Transverse colon (tissue), 4 donors: ENCODE data around the gene DONSON. TPM values are rescaled to one million over a fixed set of nuclear protein-coding genes. Genes with fewer than 3 reads are reported as not detected.
"Not testable (repeated sequence)": the region's sequence is repeated elsewhere in the genome, so short reads cannot be mapped to it uniquely, and the experiment has no call there.

ENCODE experiments used
- DNase-seq: peaks from one replicate; pipeline ENCODE4 v3.0.0-alpha.2; 2019
- H3K27ac ChIP-seq, 4 donors: fragments of 200-600 bp; sonication (generic); 2 replicates each; pipeline ENCODE4 v1.5.1; 2016 to 2018; ENCODE audit warnings: inconsistent platforms in 4 of 4
- H3K27me3 ChIP-seq: fragments of 200-600 bp; sonication (generic); 2 replicates; pipeline ENCODE4 v1.5.1; 2017; ENCODE audit warnings: inconsistent platforms
- H3K36me3 ChIP-seq, 4 donors: fragments of 200-600 bp; sonication (generic); 2 replicates each; pipeline ENCODE4 v1.5.1; 2017 to 2019; ENCODE audit warnings: inconsistent platforms in 4 of 4
- H3K4me1 ChIP-seq, 4 donors: fragments of 200-600 bp; sonication (generic); 2 replicates each; pipeline ENCODE4 v1.5.1; 2017 to 2020; ENCODE audit warnings: inconsistent platforms in 4 of 4
- H3K4me3 ChIP-seq, 4 donors: fragments of 200-600 bp; sonication (generic); 1 replicate in 1 of 4; 2 replicates in 3 of 4; pipeline versions ENCODE4 v1.5.1 to v1.6.1; 2017 to 2019; ENCODE audit warnings: inconsistent platforms in 4 of 4
- H3K9me3 ChIP-seq, 2 donors: fragments of 200-600 bp; sonication (generic); 2 replicates each; pipeline ENCODE4 v1.5.1; 2017 to 2019; ENCODE audit warnings: inconsistent platforms in 2 of 2
- EP300 ChIP-seq: sonication (generic); formaldehyde crosslinking; IDR thresholded peaks from one replicate; pipeline ENCODE4 v1.6.1; 2017; ENCODE audit warnings: antibody characterized with exemption, low read depth
- POLR2A ChIP-seq: fragments of 450-650 bp; IDR thresholded peaks from one replicate; pipeline ENCODE4 v1.6.1; 2016; ENCODE audit warnings: antibody characterized with exemption, mild to moderate bottlenecking, moderate library complexity
- POLR2AphosphoS5 ChIP-seq, 3 donors: sonication (generic); formaldehyde crosslinking; IDR thresholded peaks; one replicate each; pipeline ENCODE4 v1.6.1; 2016; ENCODE audit warnings: antibody characterized with exemption in 3 of 3
- WGBS, 2 donors: methylation state at CpG; one replicate each; pipeline ENCODE4 v1.1.5; 2018; ENCODE audit warnings: low coverage in 1 of 2; 5-methylcytosine and 5-hydroxymethylcytosine counted together
- in situ Hi-C, 4 donors: fragments of 200-750 bp; cut with MboI; loops; one replicate each; pipeline versions ENCODE4 v1.15.0 to v1.15.1; 2017; ENCODE audit warnings: low sequenced_read_pairs in 3 of 4, low pct_ligation_motif_present in 1 of 4, low pct_unique_long_range_greater_than_20kb in 1 of 4
- intact Hi-C: fragments of 100-400 bp; cut with DNase I; formaldehyde crosslinking; loops from one replicate; pipeline ENCODE4 v1.15.1; 2023; ENCODE audit warnings: low total_unique reads
- total RNA-seq, 4 donors: library from RNA; depleted of rRNA; stranded (reverse); fragments of >200 nt; gene quantifications; one replicate each; pipeline ENCODE4 v1.1.0, GENCODE V29; 2016
- TF ChIP-seq, protein P1 (sequence below), 5 experiments: fragments of 200-600 bp in 3 of 5; fragments of 450-650 bp in 2 of 5; sonication (generic) in 3 of 5; IDR thresholded peaks; 1 replicate in 2 of 5; 2 replicates in 3 of 5; pipeline ENCODE4 v1.5.1; 2016 to 2017; ENCODE audit warnings: antibody characterized with exemption in 5 of 5, inconsistent platforms in 3 of 5, mild to moderate bottlenecking in 2 of 5, moderate library complexity in 1 of 5

DONSON gene, protein sequence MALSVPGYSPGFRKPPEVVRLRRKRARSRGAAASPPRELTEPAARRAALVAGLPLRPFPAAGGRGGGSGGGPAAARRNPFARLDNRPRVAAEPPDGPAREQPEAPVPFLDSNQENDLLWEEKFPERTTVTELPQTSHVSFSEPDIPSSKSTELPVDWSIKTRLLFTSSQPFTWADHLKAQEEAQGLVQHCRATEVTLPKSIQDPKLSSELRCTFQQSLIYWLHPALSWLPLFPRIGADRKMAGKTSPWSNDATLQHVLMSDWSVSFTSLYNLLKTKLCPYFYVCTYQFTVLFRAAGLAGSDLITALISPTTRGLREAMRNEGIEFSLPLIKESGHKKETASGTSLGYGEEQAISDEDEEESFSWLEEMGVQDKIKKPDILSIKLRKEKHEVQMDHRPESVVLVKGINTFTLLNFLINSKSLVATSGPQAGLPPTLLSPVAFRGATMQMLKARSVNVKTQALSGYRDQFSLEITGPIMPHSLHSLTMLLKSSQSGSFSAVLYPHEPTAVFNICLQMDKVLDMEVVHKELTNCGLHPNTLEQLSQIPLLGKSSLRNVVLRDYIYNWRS
- 1 to 10 TPM; 1.8 to 6.5 (median 3.5) TPM for total RNA-seq

DNA sequence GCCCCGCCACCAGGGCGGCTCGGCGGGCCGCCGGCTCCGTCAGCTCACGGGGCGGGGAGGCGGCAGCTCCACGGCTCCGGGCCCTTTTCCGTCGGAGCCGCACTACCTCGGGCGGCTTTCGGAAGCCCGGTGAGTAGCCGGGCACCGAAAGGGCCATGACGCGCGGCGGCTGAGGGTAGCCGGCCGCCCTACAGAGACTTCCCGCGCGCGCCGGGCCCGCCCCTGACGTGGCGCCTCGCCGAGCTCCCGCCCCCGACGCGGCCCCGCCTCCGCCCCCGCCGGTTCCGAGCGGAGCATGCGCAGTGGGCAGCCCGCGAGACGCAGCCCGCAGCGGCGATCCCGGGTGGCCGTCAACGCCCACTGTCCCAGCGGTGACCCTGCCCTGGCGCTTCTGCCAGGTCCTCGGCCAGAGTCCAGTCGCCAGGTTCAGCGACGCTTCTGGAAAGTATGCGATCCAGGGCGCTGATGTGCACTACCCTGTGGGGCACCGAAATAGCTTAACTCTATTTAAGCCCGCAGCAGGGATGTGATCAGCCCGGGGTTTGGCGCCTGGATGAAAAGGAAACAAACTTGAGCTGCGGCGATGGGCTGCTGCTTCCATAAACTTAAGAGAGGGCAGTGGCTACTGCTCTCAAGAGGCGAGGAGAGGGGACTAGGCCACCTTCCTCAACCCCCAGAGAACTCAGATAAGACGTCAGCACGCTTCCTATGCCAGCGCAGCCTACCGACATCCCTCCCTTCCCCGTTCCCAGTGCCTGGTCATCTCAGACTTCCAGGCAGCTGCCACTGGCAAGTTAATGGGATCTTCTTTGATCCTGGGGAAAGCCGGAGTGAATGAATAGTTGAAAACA lies at the start of gene DONSON:
Gene DONSON, minus strand, starts transcription at position 200 of the 851 bp plus-strand sequence. Its CDS starts 43 bp downstream, at position 157.
- Histone ChIP-seq H3K27ac (peak within 1 kb of the TSS; percentile 88 to 93 (median 90)), H3K4me1 (peaks cover 0 to 15% (median 7%) of the 10 kb centered on the region in 4 donors), H3K4me3 (peak within 1 kb of the TSS; percentile 74 to 85 (median 80)), H3K9me3 (no peaks in the 10 kb centered on the region), H3K27me3 (no peaks in the 10 kb centered on the region), H3K36me3 (peaks cover 0 to 4% (median 0%) of the 10 kb centered on the region in 4 donors)
- no peak for TF ChIP-seq POLR2A
- TF ChIP-seq, protein P1, sequence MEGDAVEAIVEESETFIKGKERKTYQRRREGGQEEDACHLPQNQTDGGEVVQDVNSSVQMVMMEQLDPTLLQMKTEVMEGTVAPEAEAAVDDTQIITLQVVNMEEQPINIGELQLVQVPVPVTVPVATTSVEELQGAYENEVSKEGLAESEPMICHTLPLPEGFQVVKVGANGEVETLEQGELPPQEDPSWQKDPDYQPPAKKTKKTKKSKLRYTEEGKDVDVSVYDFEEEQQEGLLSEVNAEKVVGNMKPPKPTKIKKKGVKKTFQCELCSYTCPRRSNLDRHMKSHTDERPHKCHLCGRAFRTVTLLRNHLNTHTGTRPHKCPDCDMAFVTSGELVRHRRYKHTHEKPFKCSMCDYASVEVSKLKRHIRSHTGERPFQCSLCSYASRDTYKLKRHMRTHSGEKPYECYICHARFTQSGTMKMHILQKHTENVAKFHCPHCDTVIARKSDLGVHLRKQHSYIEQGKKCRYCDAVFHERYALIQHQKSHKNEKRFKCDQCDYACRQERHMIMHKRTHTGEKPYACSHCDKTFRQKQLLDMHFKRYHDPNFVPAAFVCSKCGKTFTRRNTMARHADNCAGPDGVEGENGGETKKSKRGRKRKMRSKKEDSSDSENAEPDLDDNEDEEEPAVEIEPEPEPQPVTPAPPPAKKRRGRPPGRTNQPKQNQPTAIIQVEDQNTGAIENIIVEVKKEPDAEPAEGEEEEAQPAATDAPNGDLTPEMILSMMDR (IDR thresholded peaks at IDR 0.05) = peak in 1 of 5 experiments; percentile 19
- TF ChIP-seq EP300 = no peak
- TF ChIP-seq POLR2AphosphoS5 (IDR thresholded peaks at IDR 0.05) = peak; percentile 41 to 76 (median 65)
- intact Hi-C loops = no loop called here
- peak; percentile 91 for DNase-seq
- in situ Hi-C loops = no loop called here
- 0% methylated on average over 29 of the region's 78 CpGs; no CpG with 5 or more reads in 1 of the 2 donors for WGBS, 2 donors

DNA sequence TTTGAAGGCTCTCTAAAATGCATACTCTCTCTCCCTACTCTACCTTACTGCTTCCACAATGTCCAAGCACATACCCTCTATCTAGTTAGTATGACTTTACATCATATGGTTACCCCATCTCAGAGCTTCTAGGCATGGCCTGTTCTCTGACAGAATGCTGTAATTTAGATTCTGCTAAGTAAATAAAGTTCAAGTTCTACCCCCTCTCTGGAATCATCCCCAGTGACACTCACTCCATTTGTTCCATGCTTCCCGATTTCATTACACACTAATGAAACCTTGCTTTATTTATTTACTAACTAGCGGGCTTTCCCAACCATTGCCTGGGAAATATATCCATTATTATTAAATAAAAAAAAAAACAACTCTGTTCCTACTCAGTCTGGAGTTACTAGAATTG lies 45.8 kb upstream of the DONSON start:
- Histone ChIP-seq H3K36me3 (peaks cover 0 to 14% (median 4%) of the 10 kb centered on the region in 4 donors), H3K4me3 (no peak overlapping the region), H3K4me1 (peaks cover 0 to 24% (median 1%) of the 10 kb centered on the region in 4 donors), H3K27ac (no peak overlapping the region), H3K9me3 (no peaks in the 10 kb centered on the region), H3K27me3 (no peaks in the 10 kb centered on the region)
- no peak for DNase-seq
- 92 to 100% methylated on average over 2 of the region's 2 CpGs for WGBS, 2 donors
- intact Hi-C loops (no loop called here), in situ Hi-C loops (no loop called here)
- TF ChIP-seq, protein P1 (IDR thresholded peaks at IDR 0.05) = no peak
- TF ChIP-seq POLR2A (no peak), POLR2AphosphoS5 (IDR thresholded peaks at IDR 0.05) (no peak), EP300 (no peak)

DNA sequence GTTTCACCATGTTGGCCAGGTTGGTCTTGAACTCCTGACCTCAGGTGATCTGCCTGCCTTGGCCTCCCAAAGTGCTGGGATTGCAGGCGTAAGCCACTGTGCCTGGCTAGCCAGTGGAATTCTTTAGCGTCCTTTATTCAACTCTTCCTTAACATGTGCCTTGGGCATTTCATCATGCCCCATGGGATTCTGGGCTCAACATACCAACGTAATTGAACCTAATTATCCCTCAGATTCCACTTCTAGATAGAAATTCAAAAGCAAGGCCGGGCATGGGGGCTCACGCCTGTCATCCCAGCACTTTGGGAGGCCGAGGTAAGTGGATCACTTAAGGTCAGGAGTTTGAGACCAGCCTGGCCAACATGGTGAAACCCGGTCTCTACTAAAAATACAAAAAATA lies 37.7 kb upstream of the DONSON start:
- H3K4me3 ChIP-seq, H3K9me3 ChIP-seq, intact Hi-C loops, DNase-seq, H3K4me1 ChIP-seq, H3K27ac ChIP-seq, H3K27me3 ChIP-seq, in situ Hi-C loops: not testable (repeated sequence)
- peaks cover 0 to 28% (median 12%) of the 10 kb centered on the region in 4 donors for H3K36me3 ChIP-seq
- WGBS, 2 donors = 96 to 100% methylated on average over 1 to 7 of the region's 7 CpGs

DNA sequence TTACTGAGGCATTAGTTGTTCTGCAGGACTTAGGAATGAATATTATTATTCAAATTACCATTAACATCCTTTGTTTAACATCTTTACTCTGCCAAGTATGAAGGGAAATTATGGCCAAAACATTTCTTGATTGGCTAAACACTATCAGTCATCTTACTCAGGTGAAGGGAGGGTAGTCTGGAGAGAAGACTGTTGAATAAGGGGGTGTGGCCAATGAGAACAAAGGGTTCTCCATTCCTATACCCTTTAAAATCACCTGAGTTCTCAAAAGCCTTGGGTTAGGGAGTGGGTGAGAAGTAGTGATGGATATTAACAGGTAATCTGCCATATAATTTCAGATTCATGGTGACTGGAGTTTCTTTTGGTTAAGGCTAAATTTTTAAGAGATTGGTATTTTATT lies 33.8 kb upstream of the DONSON start:
- in situ Hi-C loops = no loop called here
- no peak for DNase-seq
- H3K36me3 ChIP-seq = peaks cover 0 to 16% (median 8%) of the 10 kb centered on the region in 4 donors

More for the DNA sequence above, 33.8 kb upstream of the DONSON start:
- H3K27me3 ChIP-seq = no peaks in the 10 kb centered on the region
- H3K9me3 ChIP-seq = no peaks in the 10 kb centered on the region
- H3K27ac ChIP-seq = no peak overlapping the region
- TF ChIP-seq POLR2A (no peak), EP300 (no peak), POLR2AphosphoS5 (IDR thresholded peaks at IDR 0.05) (no peak)
- TF ChIP-seq, protein P1 (IDR thresholded peaks at IDR 0.05) = no peak
- no peak overlapping the region for H3K4me3 ChIP-seq
- intact Hi-C loops = no loop called here
- no peaks in the 10 kb centered on the region for H3K4me1 ChIP-seq
